HG03565 (cell line): ENCODE measurements around the gene S100A10.

Experiments
- ATAC-seq: cut with Tn5 transposase; IDR thresholded peaks from one replicate; pipeline ENCODE4 v1.9.1; 2021; ENCODE audit warnings: mild to moderate bottlenecking, moderate library complexity; ENCODE audit not compliant: unreplicated experiment

S100A10 gene

GRCh38 chr1:151993734-151994496, at the start of gene S100A10:
S100A10 (minus strand) TSS chr1:151993859; CDS start chr1:151986230, 7,629 bp downstream.
- ATAC-seq, result no peak

DNA sequence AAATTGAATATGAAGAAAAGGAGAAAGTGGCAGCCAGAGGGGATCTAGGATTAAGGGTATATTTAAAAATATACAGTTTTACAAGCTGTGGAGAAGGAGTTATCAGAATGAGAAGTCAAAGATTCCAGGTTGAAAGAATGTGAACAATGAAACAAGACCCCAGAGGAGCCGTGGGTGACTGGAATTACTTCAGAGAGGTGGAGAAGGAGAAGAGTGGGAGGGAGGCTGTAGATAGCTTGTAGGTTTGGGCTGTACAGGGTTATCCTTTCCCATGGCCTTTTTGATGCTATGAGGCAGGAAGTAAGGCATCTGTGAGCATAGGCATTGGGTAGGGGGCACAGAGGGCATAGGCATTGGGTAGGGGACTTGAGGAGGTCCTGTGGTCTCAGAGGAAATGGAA, 48.4 kb upstream of the S100A10 start:
- no peak for ATAC-seq

DNA sequence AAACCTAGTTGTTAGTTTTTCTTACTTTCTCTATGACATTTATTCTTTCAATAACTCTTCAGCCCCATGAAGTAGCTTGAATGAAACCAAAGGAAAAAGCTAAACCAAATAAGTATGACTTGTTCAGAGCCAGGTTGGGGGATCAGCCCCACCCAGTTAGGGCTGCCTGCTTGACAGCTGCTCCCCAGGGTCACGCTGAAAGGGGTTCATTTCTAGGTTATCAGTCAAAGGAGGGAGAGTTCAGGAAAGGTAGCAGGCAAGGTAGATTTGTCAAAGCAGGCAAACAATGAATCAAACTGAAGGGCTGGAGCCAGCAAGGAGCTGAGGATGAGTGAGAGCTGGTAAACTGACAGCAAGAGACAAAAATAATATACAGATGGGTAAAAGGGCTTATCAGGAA, 46.2 kb upstream of the S100A10 start:
- no peak for ATAC-seq

DNA sequence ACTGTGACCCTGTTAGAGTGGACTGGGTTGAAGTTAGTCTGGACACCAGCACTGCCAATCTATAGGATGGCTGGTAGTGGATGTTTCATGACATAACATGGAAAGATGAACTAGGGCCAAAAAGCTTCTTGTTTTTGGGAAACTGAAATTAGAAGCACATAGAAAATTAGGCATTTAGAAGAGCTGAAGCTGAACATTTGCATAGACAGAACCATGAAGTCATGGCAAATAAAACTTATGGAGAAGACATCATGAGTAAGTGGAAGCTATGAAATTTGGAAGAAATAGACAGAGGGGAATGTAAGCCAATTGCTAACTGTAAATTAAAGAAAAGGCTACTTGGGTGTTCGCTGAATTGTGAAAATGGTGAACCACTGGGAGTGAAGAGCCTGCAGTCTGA, 45.8 kb upstream of the S100A10 start:
- ATAC-seq, result no peak

DNA sequence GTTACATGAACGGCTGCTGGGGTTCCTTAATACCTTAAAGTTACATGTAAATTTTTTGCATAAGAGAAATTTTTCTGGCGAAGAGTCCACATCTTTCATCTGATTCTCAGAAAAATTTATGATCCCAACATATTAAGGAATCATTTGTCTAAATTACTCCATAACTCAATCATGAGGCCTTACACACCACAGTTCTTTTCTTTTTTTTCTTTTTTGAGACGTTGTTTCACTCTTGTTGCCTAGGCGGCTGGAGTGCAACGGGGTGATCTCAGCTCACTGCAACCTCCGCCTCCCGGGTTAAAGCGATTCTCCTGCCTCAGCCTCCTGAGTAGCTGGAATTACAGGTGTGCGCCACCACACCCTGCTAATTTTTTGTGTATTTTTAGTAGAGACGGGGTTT, 45.2 kb upstream of the S100A10 start:
- ATAC-seq, result no peak

GRCh38 chr1:152036267-152037216, 42.9 kb upstream of the S100A10 start, which contains the start of gene S100A11:
S100A11 (minus strand) TSS chr1:152037004; CDS start chr1:152036915, 89 bp downstream.
- no peak for ATAC-seq

DNA sequence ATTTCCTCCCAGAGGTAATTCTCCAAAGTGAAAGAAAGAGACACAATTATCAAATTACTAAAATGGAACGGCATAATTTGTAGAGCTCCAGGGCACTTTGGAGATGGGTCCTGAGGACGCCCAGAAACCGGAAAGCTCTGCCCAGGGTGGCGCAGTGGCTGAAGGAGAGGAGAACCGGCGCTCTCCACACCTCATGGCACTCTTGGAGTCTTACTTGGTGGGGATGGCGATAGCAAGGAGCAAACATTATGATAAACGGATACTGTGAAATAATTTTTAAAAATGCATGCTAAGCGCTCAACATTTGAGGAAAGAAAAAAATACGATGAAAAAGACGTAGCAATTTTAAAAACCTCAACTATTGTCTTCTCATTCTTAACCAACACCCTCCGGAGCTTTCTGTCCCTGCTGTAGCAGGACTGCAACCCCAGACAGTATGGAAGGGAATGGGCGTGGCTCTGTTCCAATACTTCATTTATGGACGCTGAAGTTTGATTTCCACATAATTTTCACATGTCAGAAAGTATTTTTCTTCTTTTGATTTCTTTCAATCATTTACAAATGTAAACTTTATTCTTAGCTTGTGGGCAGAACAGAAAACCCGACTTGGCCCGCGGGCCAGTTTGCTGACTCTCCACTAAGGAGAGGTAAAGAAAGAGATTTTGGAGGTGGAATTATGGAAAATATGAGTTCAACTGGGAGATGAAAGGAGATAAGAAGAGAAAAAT, 42.0 kb upstream of the S100A10 start:
- no peak for ATAC-seq

DNA sequence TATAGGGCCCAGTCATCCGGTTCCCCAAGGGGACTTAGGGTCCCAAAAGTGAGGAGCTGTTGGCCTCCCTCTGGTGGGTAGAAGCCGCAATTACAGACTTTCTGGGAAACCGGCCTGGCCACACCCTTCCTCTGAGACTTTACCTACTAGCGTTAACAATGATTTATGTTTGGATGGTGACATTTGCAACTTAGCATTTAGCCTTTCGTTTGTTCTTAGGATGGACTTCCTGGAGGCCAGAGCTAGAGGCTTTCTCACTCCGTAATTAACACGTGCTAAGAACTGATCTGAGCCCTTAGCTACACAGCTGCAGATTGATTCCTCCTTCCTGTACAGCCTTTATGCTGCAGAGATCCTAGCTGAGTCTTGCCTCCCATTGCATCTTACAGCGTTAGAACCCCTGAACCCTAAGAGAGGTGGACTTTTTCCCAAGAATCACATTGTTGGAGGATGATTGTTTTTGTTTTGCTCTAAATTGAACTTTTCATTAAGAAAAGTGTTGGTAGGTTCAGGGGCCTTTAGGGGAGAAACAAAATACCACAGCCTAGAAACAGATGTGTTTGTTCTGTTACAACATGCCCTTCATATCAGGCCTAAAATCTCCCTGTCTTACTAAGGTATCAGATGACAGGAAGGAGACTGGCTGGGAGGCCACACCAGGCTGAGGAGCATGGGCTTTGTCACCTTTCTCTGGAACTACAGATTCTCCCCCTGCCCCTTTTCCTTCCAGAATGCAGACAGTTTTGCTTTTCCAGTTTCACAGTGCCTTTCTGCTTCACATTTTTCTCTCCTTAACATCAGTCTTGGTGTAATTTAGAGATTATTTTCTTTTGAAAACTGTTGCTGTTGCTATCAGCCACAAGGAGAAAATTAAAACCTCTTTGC, 41.2 kb upstream of the S100A10 start:
- ATAC-seq, result no peak

- ATAC-seq, result no peak
These were observed 40.6 kb upstream of the S100A10 start for GRCh38 chr1:152034324-152034653.

DNA sequence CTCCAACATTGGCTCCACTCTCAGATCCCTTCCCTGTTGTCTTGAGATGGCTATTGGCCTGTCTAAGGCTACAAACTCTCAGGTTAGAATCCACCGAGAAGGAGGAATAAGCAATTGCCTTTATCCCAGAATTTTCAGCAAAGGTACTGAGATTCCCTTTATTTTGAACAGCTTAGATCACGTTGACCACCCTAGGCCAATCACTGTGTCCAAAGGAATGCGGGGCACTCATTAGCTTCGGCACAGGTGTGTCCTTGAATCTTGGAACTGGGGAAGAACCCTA, 36.2 kb upstream of the S100A10 start:
- no peak for ATAC-seq

DNA sequence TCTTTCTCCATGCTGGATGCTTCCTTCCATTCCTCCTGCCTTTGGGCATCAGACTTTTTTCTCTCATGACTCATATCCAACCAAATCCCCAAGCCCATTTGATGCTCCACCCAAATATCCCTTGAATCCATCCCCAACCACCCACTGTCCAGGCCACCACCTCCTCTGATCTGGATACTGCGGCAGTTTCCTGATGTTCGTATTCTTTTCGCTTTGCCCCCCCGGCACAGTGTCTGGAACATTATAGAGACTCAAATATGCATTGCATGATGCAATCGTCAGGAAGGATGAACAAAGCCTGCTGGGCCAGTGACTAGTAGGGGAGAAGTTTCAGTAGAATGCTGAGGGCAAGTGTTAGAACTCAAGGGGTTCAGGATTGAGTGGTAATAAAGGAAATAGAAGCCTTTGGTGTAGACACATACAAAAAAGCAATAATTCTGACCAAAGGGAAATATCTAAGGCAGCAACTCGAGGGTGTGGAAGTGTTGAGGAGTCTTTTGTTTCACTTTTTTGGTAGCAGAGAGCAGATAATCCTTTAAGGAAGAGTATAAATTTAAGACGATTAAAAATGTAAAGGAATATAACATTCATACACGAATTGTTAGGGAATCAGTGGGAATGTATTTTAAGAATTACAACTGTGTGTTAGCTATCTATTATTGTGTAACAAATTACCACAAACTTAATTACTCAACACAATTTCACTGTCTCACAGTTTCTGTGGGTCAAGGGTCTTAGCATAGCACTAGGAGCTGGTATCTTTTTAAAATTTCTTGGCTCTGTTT, 35.7 kb upstream of the S100A10 start:
- ATAC-seq, result no peak

DNA sequence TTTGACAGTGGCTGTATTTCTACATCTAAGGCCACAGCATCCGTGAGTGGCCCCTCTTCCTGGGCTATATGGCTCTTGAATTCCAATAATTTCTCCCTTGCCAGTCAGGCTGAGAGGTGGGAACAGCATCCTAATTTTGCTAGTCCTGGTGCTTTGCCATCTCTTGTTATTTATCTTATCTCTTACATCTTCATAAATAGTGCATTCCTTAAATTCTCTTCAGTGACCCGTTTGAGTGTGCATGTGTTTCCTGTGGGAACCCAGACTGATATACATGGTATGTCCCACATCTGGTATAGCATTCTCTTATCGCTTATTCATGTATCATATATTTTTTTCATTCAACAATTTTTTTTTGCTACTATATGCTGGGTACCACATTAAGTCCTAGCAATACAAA, 33.2 kb upstream of the S100A10 start:
- no peak for ATAC-seq

DNA sequence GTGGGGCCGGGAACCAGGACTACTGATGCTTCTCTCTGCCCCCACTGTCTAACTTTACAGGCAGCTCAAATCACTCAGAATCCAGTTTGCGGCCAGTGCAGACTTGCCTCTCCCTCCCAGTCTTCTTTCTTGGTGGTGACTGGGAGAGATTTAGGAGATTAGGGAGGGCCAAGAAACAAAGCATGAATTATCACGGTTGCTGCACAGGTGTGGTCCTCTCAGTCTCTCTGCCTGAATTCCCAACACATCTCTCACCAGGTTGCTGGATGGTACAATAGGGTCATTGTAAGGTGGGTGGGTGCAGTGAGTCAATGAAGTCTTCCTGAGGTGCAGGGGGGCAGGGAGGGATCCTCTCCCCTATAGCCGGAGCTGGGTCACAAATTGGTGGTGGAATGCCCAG, 30.6 kb upstream of the S100A10 start:
- no peak for ATAC-seq

DNA sequence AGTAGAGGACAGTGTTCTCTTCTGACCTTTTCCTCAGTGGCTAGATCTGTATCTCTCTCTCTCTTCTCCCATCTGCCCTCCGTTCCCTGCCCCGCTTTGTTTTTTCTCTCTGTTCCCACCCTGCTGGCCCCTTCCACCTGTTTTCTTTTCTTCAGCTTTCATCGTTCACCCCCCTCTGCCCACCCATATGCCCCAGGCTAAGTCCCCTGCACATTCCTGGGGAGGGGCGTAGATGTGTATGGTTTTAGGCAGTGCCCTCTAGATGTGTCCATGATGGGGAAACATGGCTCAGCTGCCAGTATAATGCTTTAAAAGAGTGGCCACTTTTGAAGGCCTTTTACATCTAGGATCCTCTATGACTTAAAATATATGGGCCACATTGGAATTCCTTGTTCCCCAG, 29.6 kb upstream of the S100A10 start:
- ATAC-seq, result no peak

- ATAC-seq, result no peak
These were observed 28.8 kb upstream of the S100A10 start for GRCh38 chr1:152022474-152022873.

GRCh38 chr1:152021569-152021968, 27.9 kb upstream of the S100A10 start:
- ATAC-seq, result no peak

- ATAC-seq, result no peak
These were observed 27.2 kb upstream of the S100A10 start for GRCh38 chr1:152020849-152021248.

GRCh38 chr1:152018537-152018936, 24.9 kb upstream of the S100A10 start:
- no peak for ATAC-seq

GRCh38 chr1:152015766-152016165, 22.1 kb upstream of the S100A10 start:
- no peak for ATAC-seq

DNA sequence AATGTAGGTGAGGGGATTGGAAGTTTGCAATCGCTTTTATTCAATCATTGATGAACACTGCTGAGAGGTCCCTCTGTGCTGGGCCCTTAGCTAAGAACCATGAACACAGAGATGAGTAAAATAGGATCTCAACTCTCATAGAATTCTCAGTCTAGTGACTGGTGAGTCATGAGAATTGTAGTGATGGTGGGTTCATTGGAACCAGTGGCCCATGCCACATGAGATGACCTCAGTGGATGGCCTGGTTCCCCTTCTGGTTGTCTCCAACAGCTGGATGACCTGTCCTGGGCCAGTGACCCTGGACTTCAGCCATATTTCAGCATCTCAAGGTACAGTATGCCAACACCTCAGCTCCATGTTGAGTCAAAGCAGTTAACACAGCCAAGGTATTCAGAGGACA, 21.3 kb upstream of the S100A10 start:
- ATAC-seq, result no peak
